Duodenal mucosa (tissue), 2 donors: ENCODE measurements around the gene FIBCD1.

Experiments used
- H3K27ac ChIP-seq: one replicate; pipeline ENCODE4 v1.7.0; 2013; ENCODE audit warnings: low read depth, low read length
- H3K27me3 ChIP-seq, 2 donors: one replicate each; pipeline ENCODE4 v1.7.0; 2013; ENCODE audit warnings: low read length in 2 of 2, control low read depth in 1 of 2; ENCODE audit not compliant: insufficient read depth in 2 of 2, control insufficient read depth in 1 of 2
- H3K36me3 ChIP-seq, 2 donors: one replicate each; pipeline ENCODE4 v1.7.0; 2013; ENCODE audit warnings: low read length in 2 of 2, control low read depth in 1 of 2; ENCODE audit not compliant: insufficient read depth in 2 of 2, control insufficient read depth in 1 of 2
- H3K4me1 ChIP-seq, 2 donors: one replicate each; pipeline ENCODE4 v1.7.0; 2013; ENCODE audit warnings: low read length in 2 of 2, control low read depth in 1 of 2; ENCODE audit not compliant: insufficient read depth in 2 of 2, control insufficient read depth in 1 of 2
- H3K4me3 ChIP-seq, 2 donors: one replicate each; pipeline ENCODE4 v1.7.0; 2013; ENCODE audit warnings: low read length in 2 of 2, low read depth in 1 of 2
- H3K9ac ChIP-seq, 2 donors: one replicate each; pipeline ENCODE4 v1.7.0; 2013; ENCODE audit warnings: low read length in 2 of 2, low read depth in 1 of 2
- H3K9me3 ChIP-seq, 2 donors: one replicate each; pipeline ENCODE4 v1.7.0; 2013; ENCODE audit warnings: low read length in 2 of 2, control low read depth in 1 of 2; ENCODE audit not compliant: control insufficient read depth in 1 of 2

The FIBCD1 gene

DNA sequence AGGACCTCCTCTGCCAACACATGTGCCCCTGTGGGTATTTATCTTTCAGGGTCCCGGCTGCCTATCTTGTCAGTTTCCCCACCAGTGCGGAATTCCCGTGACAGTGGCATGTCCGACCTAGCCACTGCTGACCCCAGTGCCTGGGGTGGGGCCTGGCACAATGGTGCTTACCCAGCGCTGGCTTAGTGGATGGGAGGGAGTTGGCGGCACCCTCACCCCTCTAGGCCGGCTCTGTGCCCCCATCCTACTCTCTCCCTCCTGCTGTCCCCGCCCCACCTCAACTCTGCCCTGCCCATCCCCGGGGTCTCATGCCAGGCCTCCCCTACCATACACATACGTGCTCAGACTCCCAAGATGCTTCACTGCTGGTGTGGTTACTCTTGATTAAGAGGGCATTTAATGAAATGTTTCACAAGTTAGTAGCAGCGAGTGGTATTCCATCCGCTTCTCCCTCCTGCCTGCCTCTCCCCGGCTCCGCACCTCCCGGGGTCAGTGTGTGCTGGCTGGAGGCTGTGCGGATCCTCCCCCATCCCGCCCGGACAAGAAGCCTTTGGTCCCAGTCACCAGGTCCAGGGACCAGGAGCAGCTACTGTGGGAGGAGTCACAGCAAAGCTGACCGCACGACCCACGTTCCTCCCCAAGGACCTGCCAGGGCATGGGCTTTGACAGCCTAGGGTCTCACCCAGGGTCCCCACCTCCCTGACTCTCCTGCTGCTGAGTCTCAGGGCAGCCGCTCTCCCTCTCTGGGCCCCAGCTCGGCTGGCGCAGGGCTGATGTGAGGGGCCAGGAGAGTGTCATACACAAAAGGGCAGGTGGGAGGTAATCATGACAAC is 32.9 kb downstream of the FIBCD1 start:
- Histone ChIP-seq H3K4me3 (no peak overlapping the region), H3K9me3 (no peaks in the 10 kb centered on the region), H3K27me3 (no peaks in the 10 kb centered on the region), H3K9ac (no peak overlapping the region), H3K36me3 (no peaks in the 10 kb centered on the region), H3K27ac (no peak overlapping the region), H3K4me1 (no peaks in the 10 kb centered on the region)

DNA sequence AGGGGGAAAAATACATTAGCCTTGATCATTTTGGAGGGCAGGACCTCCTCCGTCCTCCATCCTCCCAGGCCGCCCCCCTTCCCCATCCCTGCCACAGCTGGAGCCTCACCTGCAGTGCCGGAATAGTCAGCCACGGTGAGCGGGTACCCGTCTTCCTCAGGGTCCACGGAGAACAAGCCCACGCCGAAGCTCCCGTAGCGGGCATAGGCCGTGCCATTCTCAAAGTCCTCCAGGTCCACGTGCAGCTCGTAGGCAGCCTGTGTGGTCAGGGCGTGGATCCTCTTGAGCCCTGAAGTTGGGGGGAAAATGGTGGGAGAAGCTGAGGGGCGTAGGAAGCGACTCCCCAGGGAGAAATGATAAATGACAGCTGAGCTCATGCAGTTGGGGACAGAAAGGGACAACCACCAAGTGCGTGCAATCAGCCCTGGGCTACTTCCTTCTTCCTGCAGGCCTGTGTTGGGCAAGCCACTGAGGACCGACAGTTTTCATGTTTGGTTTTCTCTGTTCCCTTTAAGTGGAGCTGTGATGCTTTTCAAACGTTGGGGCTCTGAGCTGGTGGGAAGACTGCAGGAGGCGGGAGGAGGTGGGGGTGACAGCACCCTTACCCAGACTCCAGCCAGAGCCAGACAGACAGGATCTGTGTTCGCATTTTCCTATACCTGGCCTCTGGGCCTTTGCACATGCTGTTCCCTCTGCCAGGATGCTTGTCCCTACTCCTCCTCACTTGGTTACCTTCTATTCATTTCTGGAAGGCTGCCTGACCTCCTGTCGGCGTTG is 33.7 kb downstream of the FIBCD1 start:
- Histone ChIP-seq H3K9me3 (no peaks in the 10 kb centered on the region), H3K4me3 (no peak overlapping the region), H3K9ac (no peak overlapping the region), H3K4me1 (no peaks in the 10 kb centered on the region), H3K27me3 (no peaks in the 10 kb centered on the region), H3K36me3 (no peaks in the 10 kb centered on the region), H3K27ac (no peak overlapping the region)

DNA sequence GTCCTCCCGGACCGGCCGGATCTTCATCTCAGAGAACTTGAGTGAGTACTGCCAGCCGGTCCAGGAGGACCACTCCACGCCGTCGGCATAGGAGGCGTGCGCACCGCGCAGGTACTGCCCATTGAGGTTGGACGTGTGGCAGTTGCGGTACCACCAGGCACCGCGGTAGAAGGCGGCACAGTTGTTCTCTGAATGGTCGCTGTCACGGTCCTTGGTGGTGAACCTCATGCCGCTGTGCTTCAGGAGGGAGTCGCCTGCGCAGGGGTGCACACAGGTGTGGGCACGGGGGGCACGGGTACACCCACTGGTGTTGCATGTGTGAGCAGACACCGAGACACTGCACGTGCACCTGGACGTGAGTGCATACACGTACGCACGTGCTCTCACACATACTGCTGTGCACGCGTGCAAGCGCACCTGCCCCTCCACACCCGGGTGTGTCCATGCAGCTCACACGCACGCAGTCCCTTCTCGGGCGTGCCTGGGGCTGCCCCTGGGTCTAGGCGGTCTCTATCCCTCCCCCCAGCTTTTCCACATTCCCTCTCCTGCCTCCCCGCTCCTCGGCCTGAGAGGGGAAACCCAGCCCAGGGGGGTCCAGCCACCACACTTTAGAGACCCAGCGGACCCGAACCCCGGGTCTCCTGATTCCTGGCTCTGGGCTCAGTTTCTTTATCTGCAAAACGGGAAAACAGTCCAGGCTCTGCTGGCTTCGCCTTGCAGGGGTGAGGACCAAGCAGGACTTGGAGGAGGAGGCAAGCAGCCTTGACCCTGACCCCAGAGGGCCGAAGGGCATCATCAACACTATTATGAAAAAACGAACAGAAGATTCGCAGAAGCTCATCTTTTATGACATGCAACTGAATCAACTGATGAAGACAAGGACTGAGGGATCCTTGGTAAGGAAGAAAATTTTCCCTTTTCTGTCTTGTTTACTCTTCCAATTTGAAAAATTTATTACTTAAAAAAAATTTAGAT is 34.7 kb downstream of the FIBCD1 start:
- H3K4me3 ChIP-seq, result no peak overlapping the region
- H3K27me3 ChIP-seq, result no peaks in the 10 kb centered on the region
- H3K4me1 ChIP-seq, result no peaks in the 10 kb centered on the region

DNA sequence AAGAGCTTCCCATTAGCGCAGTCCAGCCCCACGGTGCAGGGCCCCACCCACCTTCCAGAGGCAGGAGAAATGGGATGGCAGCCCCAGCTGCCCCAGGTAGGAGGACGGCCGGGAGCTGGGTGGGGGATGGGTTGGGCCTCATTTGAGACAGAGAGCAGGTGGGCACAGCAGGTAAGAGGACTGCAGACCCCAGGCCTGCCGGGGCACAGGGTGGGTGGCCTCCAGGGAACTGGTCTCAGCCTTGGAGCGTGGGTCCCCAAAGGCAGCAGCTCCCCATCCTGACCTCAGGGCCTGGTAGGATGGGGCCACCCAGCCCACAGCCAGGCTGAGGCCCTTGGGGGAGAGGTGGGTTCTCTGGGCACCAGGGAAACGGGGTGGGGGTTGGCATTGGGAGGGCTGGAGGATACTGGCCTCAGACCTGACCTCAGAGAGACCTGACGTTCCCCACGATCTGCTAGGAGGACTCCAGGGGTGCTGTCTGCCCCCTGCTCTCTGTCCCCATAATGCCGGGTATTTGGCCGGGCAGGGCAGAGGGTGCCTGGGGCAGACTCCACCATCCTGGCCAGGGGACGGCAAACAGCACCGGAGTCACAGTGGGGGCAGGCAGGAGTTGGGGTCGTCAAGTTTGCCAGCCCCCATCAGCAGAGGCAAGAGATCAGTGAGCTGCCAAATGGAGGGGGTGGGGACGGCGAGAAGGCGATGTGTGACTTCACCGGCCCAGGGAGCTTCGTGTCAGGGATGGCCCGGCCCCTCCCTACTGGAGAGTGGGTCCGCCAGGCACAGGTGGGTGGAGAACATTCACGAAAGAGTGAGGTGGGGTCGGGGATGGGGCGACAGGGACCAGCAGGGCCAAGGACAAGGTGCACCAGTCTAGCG is 35.6 kb downstream of the FIBCD1 start:
- no peak overlapping the region for H3K4me3 ChIP-seq
- no peak overlapping the region for H3K27ac ChIP-seq
- no peaks in the 10 kb centered on the region for H3K9me3 ChIP-seq
- peaks cover 0 to 1% of the 10 kb centered on the region in 2 donors for H3K4me1 ChIP-seq
- no peaks in the 10 kb centered on the region for H3K27me3 ChIP-seq
- no peaks in the 10 kb centered on the region for H3K36me3 ChIP-seq
- no peak overlapping the region for H3K9ac ChIP-seq

More for the DNA sequence above, 34.7 kb downstream of the FIBCD1 start:
- Histone ChIP-seq H3K9ac (no peak overlapping the region), H3K36me3 (no peaks in the 10 kb centered on the region), H3K27ac (no peak overlapping the region), H3K9me3 (no peaks in the 10 kb centered on the region)

DNA sequence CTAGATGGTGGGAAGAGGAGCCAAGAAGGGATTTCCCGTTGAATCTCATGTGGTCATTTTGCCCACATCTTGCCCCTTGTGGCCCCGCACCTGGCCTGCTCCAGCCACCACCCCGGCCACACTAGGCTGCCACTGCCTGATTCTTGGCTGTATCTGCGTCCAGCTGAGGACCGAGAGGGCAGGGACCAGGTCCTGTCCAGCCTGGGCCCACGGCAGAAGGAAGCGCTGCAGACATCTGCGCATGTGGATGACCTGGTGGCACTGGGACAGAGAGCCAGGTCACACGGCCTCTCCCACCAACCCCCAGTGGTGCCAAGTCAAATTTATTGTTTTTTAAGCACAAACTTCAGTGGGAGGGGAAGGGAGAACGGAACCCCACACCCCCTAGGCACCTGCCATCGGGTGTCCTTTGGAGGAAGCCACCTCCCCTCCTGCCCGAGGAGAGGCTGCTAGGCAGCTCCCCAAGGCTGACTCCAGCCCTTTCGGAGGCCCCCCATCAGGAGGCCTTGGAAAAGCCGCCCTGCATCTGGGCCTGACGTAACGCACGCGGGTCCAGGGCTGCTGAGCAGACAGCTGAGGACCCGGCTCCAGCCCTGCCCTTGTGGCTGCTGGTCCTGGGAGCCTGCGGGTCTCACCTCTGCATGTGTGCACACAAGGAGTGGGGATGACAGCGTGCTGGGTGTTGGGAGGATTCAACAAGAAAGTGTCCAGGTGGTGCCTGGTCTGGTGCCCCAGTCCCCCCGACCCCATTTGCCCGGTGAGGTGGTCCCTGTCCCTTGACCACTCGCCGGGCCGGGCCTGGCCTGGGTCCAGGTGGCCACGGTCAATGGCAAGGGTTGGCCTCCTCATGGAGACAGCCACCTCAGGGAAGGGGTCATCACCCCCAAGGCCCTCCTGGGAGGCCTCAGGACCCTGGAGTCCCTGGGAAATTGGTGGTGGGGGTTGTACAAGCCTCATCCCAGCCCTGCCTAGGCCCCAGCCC is 36.6 kb downstream of the FIBCD1 start:
- Histone ChIP-seq H3K4me1 (peaks cover 0 to 7% of the 10 kb centered on the region in 2 donors), H3K27ac (no peak overlapping the region), H3K9ac (no peak overlapping the region), H3K4me3 (no peak overlapping the region), H3K27me3 (peaks cover 2 to 6% of the 10 kb centered on the region in 2 donors), H3K9me3 (no peaks in the 10 kb centered on the region), H3K36me3 (no peaks in the 10 kb centered on the region)

DNA sequence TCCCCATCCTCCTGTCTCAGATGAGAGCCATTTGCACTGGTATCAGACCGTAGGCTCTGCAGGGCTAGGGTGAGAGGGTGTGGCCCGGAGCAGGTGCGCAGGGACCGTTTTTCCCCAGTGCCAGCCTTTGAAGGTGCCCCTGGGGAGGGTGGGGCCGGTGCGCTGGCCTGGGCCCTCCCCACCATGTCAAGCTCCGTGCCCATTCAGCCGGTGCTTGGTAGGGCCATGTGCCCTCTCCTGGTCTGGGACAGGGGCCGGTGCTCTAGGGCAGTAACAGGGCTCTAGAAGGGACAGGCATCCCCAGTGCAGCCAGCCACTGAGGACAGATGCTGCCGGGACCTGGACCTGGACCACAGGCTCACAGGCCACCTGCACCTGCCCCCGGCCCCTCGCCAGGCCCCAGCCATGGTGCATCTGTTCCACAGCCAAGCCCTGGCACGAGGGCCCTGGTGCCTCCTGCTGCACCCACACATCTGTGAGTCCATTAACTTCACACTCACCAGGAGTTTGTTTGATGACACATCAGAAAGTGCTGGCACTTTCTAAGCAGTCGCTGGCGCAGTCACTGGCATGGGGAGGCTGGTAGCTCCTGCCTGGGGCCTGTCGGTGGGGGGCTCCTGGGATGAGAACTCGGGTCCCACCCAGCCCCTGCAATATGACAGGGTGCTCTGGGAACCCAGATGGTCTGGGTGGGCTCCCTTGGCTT is 37.4 kb downstream of the FIBCD1 start:
- H3K9ac ChIP-seq, result no peak overlapping the region
- no peak overlapping the region for H3K27ac ChIP-seq
- peaks cover 4 to 13% of the 10 kb centered on the region in 2 donors for H3K27me3 ChIP-seq
- H3K4me3 ChIP-seq, result no peak overlapping the region
- H3K36me3 ChIP-seq, result no peaks in the 10 kb centered on the region
- H3K9me3 ChIP-seq, result no peaks in the 10 kb centered on the region
- H3K4me1 ChIP-seq, result peaks cover 0 to 7% of the 10 kb centered on the region in 2 donors

DNA sequence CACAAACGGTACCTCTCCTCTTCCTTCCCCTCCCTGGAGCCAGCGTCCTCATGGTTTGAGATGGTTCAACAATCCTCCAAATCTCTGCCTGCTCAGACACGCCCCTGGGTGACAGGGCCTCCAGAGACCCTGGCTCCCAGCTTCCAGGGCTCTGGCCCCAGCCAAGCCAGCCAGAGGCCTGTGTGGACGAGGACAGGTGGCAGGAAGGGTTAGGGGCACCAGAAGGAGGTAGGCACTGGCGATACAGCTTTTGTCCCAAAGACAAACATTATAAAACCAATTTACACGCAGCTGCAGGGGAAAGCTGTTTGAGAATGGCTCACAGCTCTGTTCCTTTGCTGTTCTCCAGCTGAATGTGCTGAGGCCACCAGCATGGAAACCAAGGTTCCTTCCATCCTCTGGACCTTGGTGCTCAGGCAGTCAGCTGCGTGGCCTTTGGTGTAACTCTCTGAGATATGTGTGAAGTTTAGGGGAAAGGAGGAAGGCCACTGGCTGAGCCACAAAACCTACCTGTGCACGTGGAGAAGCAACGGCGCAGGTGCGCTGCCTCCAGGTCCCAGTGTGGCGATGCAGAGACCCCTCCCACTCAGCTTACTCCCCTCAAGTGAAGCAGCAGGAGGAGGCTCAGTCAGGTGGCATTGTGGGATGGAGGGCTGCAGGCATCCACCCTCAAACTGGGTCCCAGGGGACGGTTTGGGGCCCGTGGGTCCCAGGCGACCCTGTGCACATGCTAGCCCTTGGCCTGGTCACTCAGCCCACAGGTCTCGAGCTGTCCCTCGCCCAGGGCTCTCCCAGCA is 38.1 kb downstream of the FIBCD1 start:
- peaks cover 4 to 19% of the 10 kb centered on the region in 2 donors for H3K27me3 ChIP-seq

More for the DNA sequence above, 38.1 kb downstream of the FIBCD1 start:
- Histone ChIP-seq H3K4me3 (no peak overlapping the region), H3K27ac (no peak overlapping the region), H3K4me1 (peaks cover 0 to 11% of the 10 kb centered on the region in 2 donors), H3K9me3 (no peaks in the 10 kb centered on the region), H3K9ac (no peak overlapping the region), H3K36me3 (no peaks in the 10 kb centered on the region)
